ENCODE data around the gene COPB2. TPM values are rescaled to one million over a fixed set of nuclear protein-coding genes. Genes with fewer than 3 reads are reported as not detected.
"Not testable (repeated sequence)": the region's sequence is repeated elsewhere in the genome, so short reads cannot be mapped to it uniquely, and the experiment has no call there.

The COPB2 gene
- total RNA-seq, 1 experiment from 2014 or later = 95.8 TPM

DNA sequence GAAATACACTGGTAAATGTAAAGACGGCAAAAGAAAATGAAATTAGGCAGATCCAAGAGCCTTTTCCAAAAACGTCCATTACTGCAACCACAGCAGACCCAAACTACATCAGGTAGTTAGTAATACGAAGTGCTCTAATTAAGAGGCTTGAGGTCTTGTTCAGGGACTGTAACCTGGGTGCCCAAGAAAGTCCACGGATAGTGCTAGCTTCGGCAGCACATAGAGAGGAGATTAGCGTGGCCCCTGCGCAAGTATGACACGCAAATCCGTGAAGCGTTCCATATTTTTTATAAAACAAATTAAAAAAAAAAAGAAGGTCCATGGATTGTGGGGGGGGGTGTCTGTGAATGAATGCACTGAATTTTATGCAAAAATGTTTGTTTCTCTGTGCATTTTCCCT, 1.4 kb downstream of the COPB2 start:
- Histone ChIP-seq H4K20me1 (ENCODE audit: low read length) (0 out of 2 replicates have a peak, but pooled peaks cover 3% of the 10 kb centered on the region), H3K4me2 (ENCODE audit: low read length) (peak overlapping the region; percentile 84), H3K9me3 (ENCODE audit: low read length) (no peaks in the 10 kb centered on the region), H3K27ac (ENCODE audit: low read length) (no peak overlapping the region), H3K27me3 (ENCODE audit: low read length) (no peaks in the 10 kb centered on the region), H3K79me2 (ENCODE audit: low read length) (peaks cover 63% of the 10 kb centered on the region), H3F3A (ENCODE audit: low read length, unreplicated experiment) (no peaks in the 10 kb centered on the region), H3K9me2 (replicated peaks; ENCODE audit: low read length) (no peaks in the 10 kb centered on the region), H2AFZ (ENCODE audit: low read length) (no peak overlapping the region), H3K36me3 (ENCODE audit: low read depth, low read length) (peaks cover 4% of the 10 kb centered on the region; the same call in 1 of the 2 replicates), H3K9ac (ENCODE audit: low read length) (peak overlapping the region; percentile 99), H3K4me1 (ENCODE audit: insufficient read depth, low read length) (peaks cover 9% of the 10 kb centered on the region; the same call in 1 of the 2 replicates), H3K4me3 (ENCODE audit: low read length) (peak overlapping the region; percentile 82)
- no peak for ATAC-seq
- no peak for DNase-seq
- ChIA-PET POLR2A (ENCODE audit: unreplicated experiment) (no interaction called here), CTCF (no interaction called here)
- intact Hi-C loops (cut with micrococcal nuclease) = no loop called here
- no peak for TF ChIP-seq EZH2 (IDR thresholded peaks at IDR 0.05; ENCODE audit: low read length, unreplicated experiment)
- BruUV-seq (replicated peaks) = no TSS peak

DNA sequence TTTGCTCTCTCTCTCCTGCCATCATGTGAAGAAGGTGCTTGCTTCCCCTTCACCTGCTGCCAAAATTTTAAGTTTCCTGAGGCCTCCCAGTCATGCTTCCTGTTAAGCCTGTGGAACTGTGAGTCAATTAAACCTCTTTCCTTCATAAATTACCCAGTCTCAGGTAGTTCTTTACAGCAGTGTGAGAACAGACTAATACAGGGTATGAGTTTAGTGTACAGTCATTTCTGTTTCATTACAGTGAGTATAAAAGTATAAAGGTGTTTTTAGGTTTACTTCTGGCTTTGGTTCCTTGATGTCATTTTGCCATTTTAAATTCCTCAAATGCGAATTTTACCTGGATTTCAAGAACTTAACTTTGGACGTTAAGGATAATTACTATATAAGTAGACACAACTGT, 7.2 kb downstream of the COPB2 start:
- H4K20me1 ChIP-seq (ENCODE audit: low read length); H3K4me3 ChIP-seq (ENCODE audit: low read length); H3K27ac ChIP-seq (ENCODE audit: low read length); H3K9ac ChIP-seq (ENCODE audit: low read length); CTCF ChIA-PET; intact Hi-C loops (cut with micrococcal nuclease); DNase-seq; POLR2A ChIA-PET (ENCODE audit: unreplicated experiment); H3K4me2 ChIP-seq (ENCODE audit: low read length); H3K27me3 ChIP-seq (ENCODE audit: low read length); H3K4me1 ChIP-seq (ENCODE audit: insufficient read depth, low read length); ATAC-seq; H2AFZ ChIP-seq (ENCODE audit: low read length); H3K9me3 ChIP-seq (ENCODE audit: low read length); H3F3A ChIP-seq (ENCODE audit: low read length, unreplicated experiment); H3K9me2 ChIP-seq (replicated peaks; ENCODE audit: low read length); BruUV-seq (replicated peaks): not testable (repeated sequence)
- Histone ChIP-seq H3K36me3 (ENCODE audit: low read depth, low read length) (peaks cover 24% of the 10 kb centered on the region), H3K79me2 (ENCODE audit: low read length) (peaks cover 65% of the 10 kb centered on the region)

GRCh38 chr3:139380575-139380974, 8.9 kb downstream of the COPB2 start:
- no peaks in the 10 kb centered on the region for H3K9me2 ChIP-seq (replicated peaks; ENCODE audit: low read length)
- ATAC-seq (no peak), DNase-seq (no peak)
- BruUV-seq (replicated peaks) = no TSS peak
- H3K27ac ChIP-seq (ENCODE audit: low read length) = no peak overlapping the region
- H3K4me2 ChIP-seq (ENCODE audit: low read length) = no peak overlapping the region
- H3F3A ChIP-seq (ENCODE audit: low read length, unreplicated experiment) = no peaks in the 10 kb centered on the region
- H3K9ac ChIP-seq (ENCODE audit: low read length) = no peak overlapping the region
- H2AFZ ChIP-seq (ENCODE audit: low read length) = no peak overlapping the region
- no peaks in the 10 kb centered on the region for H3K27me3 ChIP-seq (ENCODE audit: low read length)
- H3K4me1 ChIP-seq (ENCODE audit: insufficient read depth, low read length) = no peaks in the 10 kb centered on the region
- peaks cover 30% of the 10 kb centered on the region for H3K36me3 ChIP-seq (ENCODE audit: low read depth, low read length)
- intact Hi-C loops (cut with micrococcal nuclease) = no loop called here
- CTCF ChIA-PET = no interaction called here
- H3K79me2 ChIP-seq (ENCODE audit: low read length) = peaks cover 48% of the 10 kb centered on the region
- H3K9me3 ChIP-seq (ENCODE audit: low read length) = no peaks in the 10 kb centered on the region
- H4K20me1 ChIP-seq (ENCODE audit: low read length) = no peaks in the 10 kb centered on the region
- TF ChIP-seq EZH2 (IDR thresholded peaks at IDR 0.05; ENCODE audit: low read length, unreplicated experiment) (no peak), EZH2phosphoT487 (IDR thresholded peaks at IDR 0.05; ENCODE audit: borderline replicate concordance, low read length) (no peak), CTCF (conservative IDR thresholded peaks at IDR 0.05; ENCODE audit: low read depth, low read length) (no peak)
- POLR2A ChIA-PET (ENCODE audit: unreplicated experiment) = no interaction called here
- no peak overlapping the region for H3K4me3 ChIP-seq (ENCODE audit: low read length)

DNA sequence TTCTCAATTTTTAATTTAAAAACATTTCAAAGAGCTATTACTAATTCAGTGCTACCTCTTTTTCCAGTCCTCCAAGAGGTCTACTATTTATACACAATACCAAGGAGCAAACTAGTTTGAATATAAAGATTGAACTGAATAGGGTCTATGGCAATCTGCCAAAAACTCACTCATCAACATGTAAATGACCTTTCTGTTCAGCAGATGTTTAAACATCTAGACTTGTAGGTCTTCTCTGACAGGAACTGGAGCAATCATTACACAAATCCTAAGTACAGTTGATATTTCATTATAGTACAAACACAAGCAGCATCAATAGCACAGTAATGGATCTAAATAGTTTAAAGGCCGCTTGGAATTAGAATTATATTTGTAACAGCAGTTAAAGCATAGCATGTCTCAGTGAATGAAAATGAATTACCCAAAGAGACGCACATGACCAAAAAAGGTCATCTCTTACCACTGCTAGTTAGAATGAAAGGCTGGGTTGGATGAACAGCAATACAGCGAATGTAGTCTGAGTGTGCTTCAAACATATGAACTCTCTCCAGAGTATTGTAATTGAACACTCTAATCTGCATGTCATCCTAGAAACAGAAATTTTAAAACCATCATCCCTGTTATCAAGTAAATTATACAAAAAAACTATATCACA, 10.7 kb downstream of the COPB2 start:
- DNase-seq (no peak), ATAC-seq (no peak)
- intact Hi-C loops (cut with micrococcal nuclease) = no loop called here
- Histone ChIP-seq H3K9ac (ENCODE audit: low read length) (no peak overlapping the region), H3K27me3 (ENCODE audit: low read length) (no peaks in the 10 kb centered on the region), H3K9me2 (replicated peaks; ENCODE audit: low read length) (no peaks in the 10 kb centered on the region), H2AFZ (ENCODE audit: low read length) (no peak overlapping the region), H3F3A (ENCODE audit: low read length, unreplicated experiment) (no peaks in the 10 kb centered on the region), H3K9me3 (ENCODE audit: low read length) (no peaks in the 10 kb centered on the region), H3K4me1 (ENCODE audit: insufficient read depth, low read length) (no peaks in the 10 kb centered on the region), H3K4me2 (ENCODE audit: low read length) (no peak overlapping the region), H4K20me1 (ENCODE audit: low read length) (no peaks in the 10 kb centered on the region), H3K27ac (ENCODE audit: low read length) (no peak overlapping the region), H3K79me2 (ENCODE audit: low read length) (peaks cover 29% of the 10 kb centered on the region), H3K36me3 (ENCODE audit: low read depth, low read length) (peaks cover 47% of the 10 kb centered on the region), H3K4me3 (ENCODE audit: low read length) (no peak overlapping the region)
- BruUV-seq (replicated peaks) = no TSS peak
- TF ChIP-seq EZH2phosphoT487 (IDR thresholded peaks at IDR 0.05; ENCODE audit: borderline replicate concordance, low read length) = no peak
- no peak for TF ChIP-seq CTCF (conservative IDR thresholded peaks at IDR 0.05; ENCODE audit: low read depth, low read length)
- TF ChIP-seq EZH2 (IDR thresholded peaks at IDR 0.05; ENCODE audit: low read length, unreplicated experiment) = no peak
- POLR2A ChIA-PET (ENCODE audit: unreplicated experiment) = no interaction called here
- CTCF ChIA-PET = interaction anchor here (0.6 kb wide), 1 partner anchor 181 kb away, joined by 3 read pairs; no protein-coding TSS in a partner anchor

All from PC-3 (cell line).